HepG2 (cell line): ENCODE data around the gene SLC11A1. TPM values are rescaled to one million over a fixed set of nuclear protein-coding genes. Genes with fewer than 3 reads are reported as not detected.

ENCODE experiments used
- ATF6 ChIP-seq: sonication (generic); formaldehyde crosslinking; conservative IDR thresholded peaks from 2 replicates; pipeline ENCODE4 v1.4.0; 2020; ENCODE audit warnings: missing genetic modification reagents
- HDAC1 ChIP-seq: sonication (generic); formaldehyde crosslinking; IDR thresholded peaks from 2 replicates; pipeline ENCODE4 v1.5.1; 2020; ENCODE audit warnings: mild to moderate bottlenecking, missing genetic modification reagents
- HDAC2 ChIP-seq: sonication (generic); formaldehyde crosslinking; IDR thresholded peaks from 2 replicates; pipeline ENCODE4 v1.4.0; 2020; ENCODE audit warnings: missing genetic modification reagents
- KAT8 ChIP-seq: IDR thresholded peaks from 2 replicates; pipeline ENCODE4 v1.6.1; 2016; ENCODE audit warnings: missing genetic modification reagents, missing compliant biosample characterization
- MXD4 ChIP-seq: IDR thresholded peaks from 2 replicates; pipeline ENCODE4 v1.6.1; 2016; ENCODE audit warnings: mild to moderate bottlenecking, missing biosample characterization, missing genetic modification reagents
- NFAT5 ChIP-seq: sonication (generic); formaldehyde crosslinking; IDR thresholded peaks from 2 replicates; pipeline ENCODE4 v1.4.0; 2020; ENCODE audit warnings: missing genetic modification reagents
- NPAS2 ChIP-seq: sonication (generic); formaldehyde crosslinking; IDR thresholded peaks from 2 replicates; pipeline ENCODE4 v1.8.0; 2022; ENCODE audit warnings: mild to moderate bottlenecking, missing genetic modification reagents, borderline replicate concordance
- PREB ChIP-seq: sonication (generic); formaldehyde crosslinking; IDR thresholded peaks from 2 replicates; pipeline ENCODE4 v1.4.0; 2020; ENCODE audit warnings: missing genetic modification reagents
- RARG ChIP-seq: sonication (generic); formaldehyde crosslinking; IDR thresholded peaks from 2 replicates; pipeline ENCODE4 v1.4.0; 2020; ENCODE audit warnings: low read depth, mild to moderate bottlenecking, missing genetic modification reagents
- RBM39 ChIP-seq: fragments of 200-400 bp; formaldehyde crosslinking; IDR thresholded peaks from one replicate; pipeline ENCODE4 v1.6.1; 2018; ENCODE audit warnings: antibody characterized with exemption, mild to moderate bottlenecking, low read depth, low read length; ENCODE audit not compliant: poor library complexity, severe bottlenecking
- SP5 ChIP-seq: IDR thresholded peaks from 2 replicates; pipeline ENCODE4 v1.6.1; 2016; ENCODE audit warnings: low read depth, borderline replicate concordance
- TEAD3 ChIP-seq: optimal IDR thresholded peaks from 2 replicates; pipeline ENCODE3; 2016; ENCODE audit warnings: borderline replicate concordance
- TMF1 ChIP-seq: sonication (generic); formaldehyde crosslinking; IDR thresholded peaks from 2 replicates; pipeline ENCODE4 v1.8.1; 2022; ENCODE audit warnings: low read depth, missing genetic modification reagents
- ZFP62 ChIP-seq: sonication (generic); formaldehyde crosslinking; IDR thresholded peaks from 2 replicates; pipeline ENCODE4 v1.4.0; 2020; ENCODE audit warnings: missing genetic modification reagents
- ZMYM3 ChIP-seq: sonication (generic); formaldehyde crosslinking; IDR thresholded peaks from 2 replicates; pipeline ENCODE4 v1.5.1; 2020; ENCODE audit warnings: mild to moderate bottlenecking, missing genetic modification reagents
- ZNF10 ChIP-seq: sonication (generic); formaldehyde crosslinking; IDR thresholded peaks from 2 replicates; pipeline ENCODE4 v1.4.0; 2020; ENCODE audit warnings: mild to moderate bottlenecking, low read depth, missing genetic modification reagents, borderline replicate concordance
- ZNF598 ChIP-seq: sonication (generic); formaldehyde crosslinking; IDR thresholded peaks from 2 replicates; pipeline ENCODE4 v1.5.1; 2020; ENCODE audit warnings: mild to moderate bottlenecking, missing genetic modification reagents, borderline replicate concordance
- ZNF770 ChIP-seq: sonication (generic); formaldehyde crosslinking; IDR thresholded peaks from 2 replicates; pipeline ENCODE4 v1.5.0; 2020; ENCODE audit warnings: mild to moderate bottlenecking, missing genetic modification reagents
- ZNF891 ChIP-seq: sonication (generic); formaldehyde crosslinking; IDR thresholded peaks from 2 replicates; pipeline ENCODE4 v1.5.0; 2020; ENCODE audit warnings: mild to moderate bottlenecking, missing genetic modification reagents
- ZSCAN21 ChIP-seq: sonication (generic); formaldehyde crosslinking; IDR thresholded peaks from 2 replicates; pipeline ENCODE4 v1.8.0; 2022; ENCODE audit warnings: mild to moderate bottlenecking, missing genetic modification reagents, moderate library complexity, borderline replicate concordance
- polyA plus RNA-seq, 8 experiments: library from polyadenylated mRNA; depleted of rRNA in 3 of 8; stranded (reverse) in 7 of 8; unstranded in 1 of 8; fragments of >200 nt; fragmentation: Illumina TruSeq in 4 of 8; extraction: Trizol in 4 of 8; gene quantifications; 2 replicates each; pipeline versions ENCODE4 v1.2.1 to v1.2.3, GENCODE V29; 2011 to 2016; ENCODE audit warnings: low read depth in 4 of 8, missing spikeins in 1 of 8, mixed read lengths in 1 of 8; ENCODE audit not compliant: insufficient read depth in 1 of 8
- total RNA-seq, 5 experiments: library from RNA; depleted of rRNA; stranded (reverse); fragments of >200 nt; fragmentation: Illumina TruSeq; extraction: Trizol; gene quantifications; 2 replicates each; pipeline ENCODE4 v1.2.3, GENCODE V29; 2016; ENCODE audit warnings: low read depth in 1 of 5

Gene SLC11A1
- total and polyA plus RNA-seq, 2 of the 13 experiments (the other 11 are each of a cell fraction or from before 2014, with no cell fraction given), result 0.33 to 2.3 TPM

GRCh38 chr2:218444692-218445357 lies 62.8 kb downstream of the SLC11A1 start (continued):
- TF ChIP-seq ZNF770 (CRISPR knock-in tag) (peak; percentile 74; the same call in 1 of the 2 replicates), RARG (CRISPR knock-in tag) (0 out of 2 replicates have a peak, but pooled peaks have one; percentile 30), TMF1 (CRISPR knock-in tag) (0 out of 2 replicates have a peak, but pooled peaks have one; percentile 84), ZNF891 (CRISPR knock-in tag) (peak; percentile 71), TEAD3 (CRISPR knock-in tag) (peak; percentile 88), ZSCAN21 (CRISPR knock-in tag) (peak; percentile 87), ZNF598 (CRISPR knock-in tag) (no peak), MXD4 (CRISPR knock-in tag) (peak; percentile 85; the same call in 1 of the 2 replicates), NPAS2 (CRISPR knock-in tag) (no peak), RBM39 (no peak), NFAT5 (peak; percentile 95), HDAC2 (CRISPR knock-in tag) (peak; percentile 99), ZMYM3 (CRISPR knock-in tag) (peak; percentile 81), ZFP62 (no peak), ATF6 (no peak), KAT8 (CRISPR knock-in tag) (peak; percentile 81), SP5 (CRISPR knock-in tag) (peak; percentile 84), HDAC1 (CRISPR knock-in tag) (peak; percentile 99), ZNF10 (CRISPR knock-in tag) (no peak), PREB (CRISPR knock-in tag) (no peak)
